GM21381 (cell line): ENCODE measurements around the gene HNMT.
"Not testable (repeated sequence)": the region's sequence is repeated elsewhere in the genome, so short reads cannot be mapped to it uniquely, and the experiment has no call there.

Experiments
- ATAC-seq: cut with Tn5 transposase; IDR thresholded peaks from one replicate; pipeline ENCODE4 v1.9.1; 2021; ENCODE audit warnings: mild to moderate bottlenecking, moderate library complexity; ENCODE audit not compliant: unreplicated experiment

Gene HNMT

DNA sequence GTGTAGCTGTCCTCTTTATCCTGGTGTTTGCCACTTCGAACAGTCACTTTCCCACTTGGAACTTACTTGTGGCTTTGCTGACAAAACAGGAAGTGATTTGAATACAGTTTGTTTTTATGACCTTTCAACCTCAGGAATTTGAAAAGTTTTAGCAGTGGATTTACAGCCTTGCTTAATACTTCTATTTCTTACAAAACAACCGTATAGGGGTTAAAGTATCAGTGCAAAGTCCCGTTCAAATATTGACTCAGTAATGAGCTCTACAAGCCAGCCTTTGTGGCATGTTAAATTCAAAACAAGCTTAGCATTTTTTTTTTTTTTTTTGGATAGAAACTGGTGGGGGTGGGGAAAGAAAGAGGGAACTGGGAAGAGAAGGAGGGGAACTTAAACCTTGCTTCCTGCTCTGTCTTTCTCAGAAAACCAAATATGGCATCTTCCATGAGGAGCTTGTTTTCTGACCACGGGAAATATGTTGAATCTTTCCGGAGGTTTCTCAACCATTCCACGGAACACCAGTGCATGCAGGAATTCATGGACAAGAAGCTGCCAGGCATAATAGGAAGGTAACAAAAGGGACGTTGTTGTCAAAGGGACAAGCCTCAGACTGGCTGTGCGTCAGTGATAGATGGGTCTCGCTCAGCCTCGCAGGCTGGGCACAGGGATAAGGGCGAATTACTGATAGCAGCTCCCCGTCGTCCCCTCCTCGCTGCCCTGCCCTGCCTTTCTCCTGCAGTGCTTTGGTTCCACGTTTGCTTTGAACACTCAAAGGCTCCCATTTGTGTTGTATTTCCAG, at the start of gene HNMT:
Gene HNMT (plus strand): TSS at position 408 of the 793 bp plus-strand sequence. CDS start 19 bp downstream, at position 427.
- no peak for ATAC-seq

- no peak for ATAC-seq
Observed at GRCh38 chr2:137921105-137921880, 43.0 kb upstream of the HNMT start.

GRCh38 chr2:137922171-137922570, 42.1 kb upstream of the HNMT start:
- ATAC-seq, result not testable (repeated sequence)

GRCh38 chr2:137924019-137924418, 40.3 kb upstream of the HNMT start:
- no peak for ATAC-seq

DNA sequence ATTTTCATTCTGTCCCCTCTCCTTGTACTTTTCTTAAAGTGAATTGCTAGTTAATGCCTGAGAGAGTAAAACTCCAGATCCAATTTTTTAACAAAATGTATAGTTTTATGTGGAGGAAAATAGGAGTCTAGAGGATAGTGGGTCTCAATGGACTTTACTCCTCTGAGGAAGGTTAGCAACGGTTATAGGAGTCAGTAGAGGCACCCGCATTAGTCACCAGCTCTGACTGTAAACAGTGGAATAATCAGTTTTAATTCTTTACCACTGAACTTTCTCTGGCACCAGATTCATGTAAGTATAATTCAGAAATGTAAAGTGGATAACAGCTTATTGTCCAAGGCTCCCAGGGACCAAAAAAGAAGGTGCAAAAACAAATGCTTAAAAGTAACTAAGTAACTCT, 38.7 kb upstream of the HNMT start:
- no peak for ATAC-seq

- ATAC-seq, result no peak
Observed at GRCh38 chr2:137927846-137928245, 36.4 kb upstream of the HNMT start.

GRCh38 chr2:137928547-137929518, 35.4 kb upstream of the HNMT start:
- ATAC-seq, result no peak

GRCh38 chr2:137929519-137929916, 34.8 kb upstream of the HNMT start:
- ATAC-seq, result no peak

DNA sequence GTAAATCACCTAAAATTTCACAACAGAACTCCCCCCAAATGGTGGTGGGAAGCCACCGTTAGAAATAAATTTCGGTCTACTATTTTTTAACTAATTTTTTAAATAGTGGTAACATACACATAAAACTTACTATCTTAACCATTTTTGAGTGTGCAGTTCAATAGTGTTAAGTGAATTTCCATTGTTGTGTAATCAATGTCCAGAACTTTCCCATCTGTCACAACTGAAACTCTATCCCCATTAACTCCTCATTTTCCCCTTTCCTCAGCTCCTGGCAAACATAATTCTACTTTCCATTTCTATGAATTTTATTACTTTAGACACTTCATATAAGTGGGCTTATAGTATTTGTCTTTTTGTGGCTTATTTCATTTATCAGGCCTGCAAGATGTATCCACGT, 34.1 kb upstream of the HNMT start:
- ATAC-seq, result no peak

DNA sequence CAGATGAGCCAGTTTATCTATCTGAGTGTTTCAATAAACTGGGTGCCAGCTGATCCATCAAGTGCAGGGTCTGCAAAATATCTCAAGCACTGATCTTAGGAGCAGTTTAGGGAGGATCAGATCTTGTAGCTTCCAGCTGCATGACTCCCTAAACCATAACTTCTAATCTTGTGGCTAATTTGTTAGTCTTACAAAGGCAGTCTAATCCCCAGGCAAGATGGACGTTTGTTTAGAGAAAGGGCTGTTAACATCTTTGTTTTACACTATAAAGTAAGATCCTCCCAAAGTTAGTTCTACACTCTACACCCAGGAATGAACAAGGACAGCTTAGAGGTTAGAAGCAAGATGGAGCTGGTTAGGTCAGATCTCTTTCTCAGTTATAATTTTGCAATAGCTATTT, 28.7 kb upstream of the HNMT start:
- no peak for ATAC-seq

DNA sequence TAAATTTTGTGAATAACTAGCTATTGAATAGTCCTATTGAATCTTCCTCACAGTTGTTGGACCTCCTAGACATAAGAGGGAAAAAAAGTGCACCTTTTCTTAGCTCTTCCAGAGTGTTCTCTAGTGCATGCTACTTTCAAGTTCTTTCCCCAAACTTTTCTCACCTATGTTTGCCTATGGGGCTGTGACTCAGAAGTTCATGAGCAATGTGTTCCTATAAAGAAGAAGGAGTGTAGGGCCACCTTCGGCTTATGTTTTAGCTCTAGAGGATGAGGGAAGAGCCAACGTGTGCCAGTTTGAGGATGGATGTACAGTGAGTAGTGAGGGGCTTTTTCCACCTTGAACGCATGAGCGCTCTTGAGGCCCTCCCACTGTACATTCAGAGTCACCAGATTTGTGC, 27.0 kb upstream of the HNMT start:
- ATAC-seq, result no peak

DNA sequence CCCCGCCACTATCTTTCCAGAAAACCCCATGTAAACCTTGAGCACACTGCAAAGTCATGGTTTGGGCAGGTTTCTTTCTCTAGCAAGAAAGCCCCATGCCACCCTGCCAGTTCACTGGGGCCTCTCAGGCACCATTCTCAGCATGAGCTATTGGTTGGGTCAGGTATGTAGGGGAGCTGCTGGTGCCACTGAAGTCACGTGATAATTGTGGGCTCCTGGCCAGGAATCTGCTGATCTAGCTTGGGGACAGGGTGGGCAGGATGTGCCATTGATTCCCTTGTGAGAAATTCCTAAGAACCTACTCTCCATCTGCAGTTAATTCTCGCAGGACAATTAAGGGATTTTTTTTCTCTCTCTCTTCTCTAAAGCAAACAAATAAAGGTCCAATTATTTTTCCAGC, 26.5 kb upstream of the HNMT start:
- no peak for ATAC-seq

GRCh38 chr2:137938204-137938603, 26.1 kb upstream of the HNMT start:
- ATAC-seq, result no peak

DNA sequence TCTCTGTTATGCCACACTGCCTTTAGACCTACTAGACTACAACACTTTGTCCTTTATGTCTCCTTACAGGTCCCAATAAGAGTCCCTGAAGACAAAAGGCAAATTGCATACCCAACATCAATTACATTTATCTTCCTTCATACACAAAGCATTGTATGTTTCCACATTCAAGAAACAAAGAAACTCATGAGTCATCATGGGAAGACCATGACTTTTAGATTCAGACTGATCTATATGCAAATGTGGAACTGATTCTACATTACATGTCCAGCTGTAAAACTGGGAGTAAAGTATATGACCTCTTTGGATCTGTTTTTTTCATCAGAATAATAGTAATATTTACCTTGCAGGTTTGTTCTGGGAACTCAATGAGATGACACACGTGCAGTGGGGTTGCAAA, 25.2 kb upstream of the HNMT start:
- no peak for ATAC-seq

GRCh38 chr2:137940154-137940553, 24.1 kb upstream of the HNMT start:
- ATAC-seq, result no peak

- ATAC-seq, result no peak
Observed at GRCh38 chr2:137942037-137942832, 22.0 kb upstream of the HNMT start.

GRCh38 chr2:137942833-137943677, 21.2 kb upstream of the HNMT start:
- ATAC-seq, result no peak

DNA sequence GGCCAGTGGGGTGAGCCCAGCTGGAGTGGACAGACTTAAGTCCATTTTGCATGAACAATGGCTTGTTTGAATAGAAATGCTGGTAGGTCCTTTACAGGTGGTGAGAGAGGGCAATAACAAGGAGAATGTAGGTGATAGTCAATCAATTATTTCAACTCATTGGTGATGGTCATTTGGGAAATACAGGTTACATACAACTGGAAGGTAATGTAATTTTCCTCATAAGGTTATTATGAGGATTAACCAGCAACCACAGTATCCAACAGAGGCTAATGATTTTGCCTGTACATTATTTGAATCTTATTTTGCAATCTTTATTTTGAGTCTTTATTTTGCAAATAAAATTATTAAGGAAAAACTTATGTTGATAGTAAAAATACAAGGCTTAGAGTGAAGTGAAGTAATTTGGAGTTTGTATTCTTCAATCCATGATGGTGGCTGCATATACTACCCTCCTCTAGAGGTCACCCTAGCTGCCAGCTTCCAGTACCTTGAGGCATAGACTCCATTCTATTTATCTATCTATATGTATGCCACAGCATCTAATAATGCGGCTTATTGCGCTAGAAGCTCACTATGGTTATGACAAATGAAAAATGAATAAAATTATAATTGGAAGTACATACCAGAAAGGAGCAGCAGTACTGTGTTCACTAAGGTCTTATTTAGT, 20.5 kb upstream of the HNMT start:
- no peak for ATAC-seq

GRCh38 chr2:137944714-137945113, 19.6 kb upstream of the HNMT start:
- no peak for ATAC-seq
